Endothelial cell (in vitro differentiated cells): ENCODE results near the gene CASZ1. TPM values are rescaled to one million over a fixed set of nuclear protein-coding genes. Genes with fewer than 3 reads are reported as not detected.

Experiments
- DNase-seq: peaks from one replicate; pipeline ENCODE4 v3.0.0; 2021; ENCODE audit warnings: low spot score
- H3K27ac Mint-ChIP-seq: one replicate; pipeline ENCODE4 v1.8.0; 2021; ENCODE audit warnings: mixed read lengths, inconsistent platforms; ENCODE audit not compliant: unreplicated experiment
- H3K27me3 Mint-ChIP-seq: one replicate; pipeline ENCODE4 v1.8.0; 2021; ENCODE audit warnings: mild to moderate bottlenecking, moderate library complexity, mixed read lengths, inconsistent platforms; ENCODE audit not compliant: unreplicated experiment
- H3K36me3 Mint-ChIP-seq: one replicate; pipeline ENCODE4 v1.8.0; 2021; ENCODE audit warnings: mild to moderate bottlenecking, low read depth, mixed read lengths, inconsistent platforms; ENCODE audit not compliant: unreplicated experiment
- H3K4me1 Mint-ChIP-seq: one replicate; pipeline ENCODE4 v1.8.0; 2021; ENCODE audit warnings: mild to moderate bottlenecking, mixed read lengths, inconsistent platforms; ENCODE audit not compliant: unreplicated experiment
- H3K4me3 Mint-ChIP-seq: one replicate; pipeline ENCODE4 v1.8.0; 2021; ENCODE audit warnings: mild to moderate bottlenecking, mixed read lengths, inconsistent platforms; ENCODE audit not compliant: unreplicated experiment
- H3K9me3 Mint-ChIP-seq: one replicate; pipeline ENCODE4 v1.8.0; 2021; ENCODE audit warnings: mixed read lengths, inconsistent platforms; ENCODE audit not compliant: unreplicated experiment
- total RNA-seq: library from RNA; stranded (reverse); fragmentation: NEBNext Ultra II Directional; extraction: Animal tissue kit (Norgen Biotek cat#: 25700); gene quantifications from one replicate; pipeline ENCODE4 v1.2.1, GENCODE V29; 2021; ENCODE audit not compliant: unreplicated experiment
- TF ChIP-seq, protein P1 (sequence below): fragments of 200-600 bp; sonication (generic); IDR thresholded peaks from one replicate; pipeline ENCODE4 v1.5.0; 2021; ENCODE audit warnings: antibody characterized with exemption; ENCODE audit not compliant: unreplicated experiment

The CASZ1 gene
- total RNA-seq, 1 donor from 2014 or later = 6.3 TPM

DNA sequence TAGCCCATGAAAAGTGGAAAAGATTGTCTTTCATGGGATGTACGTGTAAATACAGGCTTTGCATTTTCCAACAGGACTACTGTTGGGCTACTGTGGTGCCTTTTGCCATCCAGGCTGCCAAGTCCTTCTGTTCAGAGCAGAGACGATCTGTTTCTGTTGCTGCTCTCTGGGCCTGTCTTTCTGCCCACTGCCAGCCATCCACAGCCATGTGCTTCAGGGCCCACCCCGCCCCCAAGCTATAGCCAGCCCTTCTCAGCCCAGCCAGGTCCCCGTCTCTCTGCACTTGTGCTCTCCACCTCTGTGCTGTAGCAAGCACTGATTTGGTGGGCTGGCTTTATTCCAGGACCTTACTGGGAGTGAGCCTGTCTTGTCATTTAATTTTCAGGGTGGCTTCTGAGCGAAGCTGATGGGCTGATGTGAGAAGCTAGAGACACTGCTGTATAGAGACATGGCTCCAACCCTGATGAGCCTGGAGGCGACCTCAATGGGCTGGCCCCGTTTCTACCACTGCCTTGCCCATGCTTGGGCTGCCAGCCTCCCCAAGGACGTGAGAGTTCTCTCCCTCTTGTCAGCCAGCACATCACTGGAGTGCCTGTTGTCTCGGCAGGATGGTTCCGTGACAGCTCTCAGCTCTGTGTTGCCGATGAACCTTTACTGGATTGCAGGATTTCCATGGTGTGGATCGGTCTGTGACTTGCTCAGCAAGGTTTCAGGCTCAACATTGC lies 183.8 kb downstream of the CASZ1 start:
- Mint-ChIP-seq H3K4me3 (no peak overlapping the region), H3K4me1 (peaks cover 10% of the 10 kb centered on the region), H3K27ac (no peak overlapping the region), H3K27me3 (peaks cover 2% of the 10 kb centered on the region), H3K9me3 (no peaks in the 10 kb centered on the region), H3K36me3 (peaks cover 3% of the 10 kb centered on the region)
- TF ChIP-seq, protein P1, sequence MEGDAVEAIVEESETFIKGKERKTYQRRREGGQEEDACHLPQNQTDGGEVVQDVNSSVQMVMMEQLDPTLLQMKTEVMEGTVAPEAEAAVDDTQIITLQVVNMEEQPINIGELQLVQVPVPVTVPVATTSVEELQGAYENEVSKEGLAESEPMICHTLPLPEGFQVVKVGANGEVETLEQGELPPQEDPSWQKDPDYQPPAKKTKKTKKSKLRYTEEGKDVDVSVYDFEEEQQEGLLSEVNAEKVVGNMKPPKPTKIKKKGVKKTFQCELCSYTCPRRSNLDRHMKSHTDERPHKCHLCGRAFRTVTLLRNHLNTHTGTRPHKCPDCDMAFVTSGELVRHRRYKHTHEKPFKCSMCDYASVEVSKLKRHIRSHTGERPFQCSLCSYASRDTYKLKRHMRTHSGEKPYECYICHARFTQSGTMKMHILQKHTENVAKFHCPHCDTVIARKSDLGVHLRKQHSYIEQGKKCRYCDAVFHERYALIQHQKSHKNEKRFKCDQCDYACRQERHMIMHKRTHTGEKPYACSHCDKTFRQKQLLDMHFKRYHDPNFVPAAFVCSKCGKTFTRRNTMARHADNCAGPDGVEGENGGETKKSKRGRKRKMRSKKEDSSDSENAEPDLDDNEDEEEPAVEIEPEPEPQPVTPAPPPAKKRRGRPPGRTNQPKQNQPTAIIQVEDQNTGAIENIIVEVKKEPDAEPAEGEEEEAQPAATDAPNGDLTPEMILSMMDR = no peak
- DNase-seq = no peak

DNA sequence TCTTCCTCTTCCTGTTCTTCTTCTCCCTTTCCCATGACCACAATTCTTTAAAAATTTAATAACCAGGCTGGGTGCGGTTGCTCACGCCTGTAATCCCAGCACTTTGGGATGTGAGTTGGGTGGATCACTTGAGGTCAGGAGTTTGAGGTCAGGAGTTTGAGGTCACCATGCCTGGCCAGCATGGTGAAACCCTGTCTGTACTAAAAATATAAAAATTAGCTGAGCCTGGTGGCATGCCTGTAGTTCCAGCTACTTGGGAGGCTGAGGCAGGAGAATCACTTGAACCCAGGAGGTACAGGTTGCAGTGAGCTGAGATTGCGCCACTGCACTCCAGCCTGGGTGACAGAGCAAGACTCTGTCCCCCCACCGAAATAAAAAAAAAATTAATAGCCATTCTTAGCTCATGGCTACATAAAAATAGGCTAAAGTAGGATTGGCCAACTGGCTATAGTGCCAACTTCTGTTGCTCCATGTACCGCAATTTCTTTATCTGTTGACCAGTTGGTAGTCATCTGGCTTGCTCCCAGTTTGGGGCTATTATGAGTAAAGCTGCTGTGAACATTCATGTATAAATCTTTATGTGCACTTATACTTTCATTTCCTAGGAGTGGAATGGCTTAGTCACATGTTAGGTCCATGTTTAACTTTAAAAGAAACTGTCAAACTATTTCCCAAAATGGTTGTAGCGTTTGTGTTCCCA lies 185.4 kb downstream of the CASZ1 start:
- Mint-ChIP-seq H3K9me3 (no peaks in the 10 kb centered on the region), H3K4me1 (peaks cover 10% of the 10 kb centered on the region), H3K27ac (no peak overlapping the region), H3K36me3 (peaks cover 3% of the 10 kb centered on the region), H3K4me3 (no peak overlapping the region), H3K27me3 (peaks cover 2% of the 10 kb centered on the region)
- TF ChIP-seq, protein P1 = no peak
- no peak for DNase-seq

DNA sequence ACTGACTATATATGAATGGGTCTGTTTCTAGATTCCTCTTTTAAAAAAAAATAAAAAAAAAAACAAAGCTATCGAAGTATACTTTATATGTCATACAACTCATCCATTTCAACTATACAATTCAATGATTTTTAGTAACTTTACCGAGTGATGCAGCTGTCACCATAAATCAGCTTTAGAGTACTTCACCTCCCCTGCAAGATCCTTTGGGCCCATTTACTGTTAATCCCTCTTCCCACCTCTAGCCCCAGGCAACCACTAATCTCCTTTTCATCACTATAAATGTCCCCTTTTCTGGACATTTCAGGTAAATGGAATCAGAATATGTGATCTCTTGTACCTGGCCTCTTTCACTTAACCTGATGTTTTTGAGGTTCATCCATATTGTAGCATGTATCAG lies 187.8 kb downstream of the CASZ1 start:
- Mint-ChIP-seq H3K4me1 (no peaks in the 10 kb centered on the region), H3K27me3 (peaks cover 3% of the 10 kb centered on the region), H3K27ac (no peak overlapping the region), H3K4me3 (no peak overlapping the region), H3K9me3 (no peaks in the 10 kb centered on the region), H3K36me3 (no peaks in the 10 kb centered on the region)
- TF ChIP-seq, protein P1 = no peak
- DNase-seq = no peak

DNA sequence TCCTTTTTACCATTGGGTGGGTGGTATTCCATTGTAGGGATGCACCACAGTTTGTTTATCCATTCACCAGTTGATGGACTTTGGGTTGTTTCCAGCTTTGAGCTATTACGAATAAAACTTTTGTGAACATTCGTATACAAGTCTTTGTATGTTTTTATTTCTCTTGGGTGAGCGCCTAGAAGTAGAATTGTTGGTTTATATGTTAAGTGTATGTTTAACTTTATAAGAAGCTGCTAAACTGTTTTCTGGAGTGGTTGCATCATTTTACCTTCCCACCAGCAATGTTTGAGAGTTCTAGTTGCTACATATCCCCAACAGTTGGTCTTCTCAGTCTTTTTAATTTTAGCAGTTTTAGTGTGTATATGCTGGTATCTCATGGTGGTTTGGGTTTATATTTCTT lies 189.2 kb downstream of the CASZ1 start:
- TF ChIP-seq, protein P1 = no peak
- H3K27ac Mint-ChIP-seq = no peak overlapping the region
- peaks cover 3% of the 10 kb centered on the region for H3K27me3 Mint-ChIP-seq
- no peak for DNase-seq
- H3K4me3 Mint-ChIP-seq = no peak overlapping the region
- no peaks in the 10 kb centered on the region for H3K36me3 Mint-ChIP-seq
- peaks cover 2% of the 10 kb centered on the region for H3K4me1 Mint-ChIP-seq
- H3K9me3 Mint-ChIP-seq = no peaks in the 10 kb centered on the region

DNA sequence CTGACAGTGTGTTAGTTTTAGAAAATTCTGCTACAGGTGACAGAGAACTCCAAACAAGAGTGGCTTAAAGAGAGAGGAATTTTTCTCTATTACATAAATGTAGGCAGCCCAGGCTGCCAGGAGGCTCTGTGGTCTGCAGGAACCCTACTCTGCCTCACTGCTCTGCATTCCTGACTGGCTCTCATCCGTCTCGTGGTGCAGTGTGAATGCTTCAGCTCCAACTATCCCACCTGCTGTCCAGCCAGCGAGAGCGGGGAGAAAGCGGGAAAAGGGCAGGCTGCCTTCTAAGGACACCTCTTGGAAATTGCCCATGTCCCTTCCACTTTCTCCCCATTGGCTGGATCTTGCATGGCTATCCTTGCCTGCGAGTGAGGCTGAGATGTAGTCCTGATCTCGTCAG lies 190.4 kb downstream of the CASZ1 start:
- peaks cover 3% of the 10 kb centered on the region for H3K27me3 Mint-ChIP-seq
- peaks cover 10% of the 10 kb centered on the region for H3K4me1 Mint-ChIP-seq
- no peaks in the 10 kb centered on the region for H3K36me3 Mint-ChIP-seq
- DNase-seq = no peak
- no peaks in the 10 kb centered on the region for H3K9me3 Mint-ChIP-seq
- no peak overlapping the region for H3K4me3 Mint-ChIP-seq
- H3K27ac Mint-ChIP-seq = no peak overlapping the region
- TF ChIP-seq, protein P1 = no peak
